SHP77 treated with DMSO at 0.1 percent for 48 hours (cell line): ENCODE data around the gene S100PBP.

Source experiments
- DNase-seq: peaks from one replicate; lab custom pipeline; 2025; lab: John Stamatoyannopoulos, UW

S100PBP gene

DNA sequence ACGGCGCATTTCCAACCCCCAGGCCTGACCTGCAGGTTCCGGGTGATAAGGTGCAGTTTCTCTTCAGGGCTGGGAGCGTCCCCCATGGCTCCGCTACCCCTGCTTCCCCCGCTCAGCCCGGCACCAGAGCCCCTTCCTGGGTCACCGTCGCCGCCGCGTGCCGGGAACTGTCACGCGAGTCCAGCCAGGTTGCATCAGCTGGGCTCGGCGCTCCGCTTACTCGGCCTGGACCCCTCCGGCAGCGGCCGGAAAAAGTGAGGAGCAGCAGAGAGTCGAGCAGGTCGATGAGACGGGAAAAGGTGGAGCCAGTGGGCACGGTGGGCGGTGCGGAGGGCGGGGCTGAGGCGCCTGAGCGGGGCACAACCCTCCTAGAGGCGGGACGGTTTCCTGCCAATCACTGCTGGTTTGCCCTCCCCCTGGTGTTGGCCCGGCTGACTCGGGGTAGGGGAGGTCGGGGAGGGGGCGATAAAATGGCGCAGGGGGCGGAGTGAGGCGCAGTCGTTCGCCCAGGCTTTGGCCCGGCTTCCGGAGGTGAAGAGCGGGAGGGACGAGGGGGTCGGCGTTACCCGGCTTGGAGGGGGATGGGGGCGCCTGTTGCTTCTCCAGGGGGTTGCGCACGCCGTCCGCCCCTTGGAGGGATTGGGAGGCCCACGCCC lies at the start of gene S100PBP, which contains the start of gene YARS1:
S100PBP (plus strand) TSS at position 495 of the 656 bp plus-strand sequence. CDS start 8,447 bp downstream, outside the sequence.
YARS1 (minus strand) TSS at position 200 of the 656 bp plus-strand sequence; CDS start at position 86, 114 bp downstream.
- DNase-seq, result peak; percentile 94

DNA sequence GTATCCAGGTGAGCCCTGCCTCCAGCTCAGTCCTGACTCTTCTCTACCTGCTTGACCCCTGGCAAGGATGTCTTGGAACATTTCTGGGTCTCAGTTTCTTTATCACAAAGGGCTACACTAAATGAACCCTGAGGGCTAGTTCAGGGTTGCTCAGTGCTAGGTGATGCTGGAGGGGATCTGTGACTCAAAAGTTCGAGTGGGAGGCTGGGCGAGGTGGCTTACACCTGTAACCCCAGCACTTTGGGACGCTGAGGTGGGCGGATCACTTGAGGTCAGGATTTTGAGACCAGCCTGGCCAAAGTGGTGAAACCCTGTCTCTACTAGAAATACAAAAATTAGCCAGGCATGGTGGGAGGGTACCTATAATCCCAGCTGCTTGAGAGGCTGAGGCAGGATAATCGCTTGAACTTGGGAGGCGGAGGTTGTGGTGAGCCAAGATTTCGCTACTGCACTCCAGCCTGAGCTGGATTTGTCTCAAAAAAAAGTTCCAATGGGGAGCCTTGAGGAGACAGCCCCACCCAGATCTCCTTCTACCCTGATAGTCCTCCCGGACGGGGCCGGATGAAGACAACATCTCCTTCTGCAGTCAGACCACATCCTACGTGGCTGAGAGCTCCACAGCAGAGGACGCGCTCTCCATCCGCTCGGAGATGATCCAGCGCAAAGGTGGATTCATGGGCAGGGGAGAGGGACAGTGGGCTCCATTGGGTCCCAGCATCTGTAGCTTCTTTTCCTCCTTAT lies 49.2 kb upstream of the S100PBP start:
- no peak for DNase-seq

DNA sequence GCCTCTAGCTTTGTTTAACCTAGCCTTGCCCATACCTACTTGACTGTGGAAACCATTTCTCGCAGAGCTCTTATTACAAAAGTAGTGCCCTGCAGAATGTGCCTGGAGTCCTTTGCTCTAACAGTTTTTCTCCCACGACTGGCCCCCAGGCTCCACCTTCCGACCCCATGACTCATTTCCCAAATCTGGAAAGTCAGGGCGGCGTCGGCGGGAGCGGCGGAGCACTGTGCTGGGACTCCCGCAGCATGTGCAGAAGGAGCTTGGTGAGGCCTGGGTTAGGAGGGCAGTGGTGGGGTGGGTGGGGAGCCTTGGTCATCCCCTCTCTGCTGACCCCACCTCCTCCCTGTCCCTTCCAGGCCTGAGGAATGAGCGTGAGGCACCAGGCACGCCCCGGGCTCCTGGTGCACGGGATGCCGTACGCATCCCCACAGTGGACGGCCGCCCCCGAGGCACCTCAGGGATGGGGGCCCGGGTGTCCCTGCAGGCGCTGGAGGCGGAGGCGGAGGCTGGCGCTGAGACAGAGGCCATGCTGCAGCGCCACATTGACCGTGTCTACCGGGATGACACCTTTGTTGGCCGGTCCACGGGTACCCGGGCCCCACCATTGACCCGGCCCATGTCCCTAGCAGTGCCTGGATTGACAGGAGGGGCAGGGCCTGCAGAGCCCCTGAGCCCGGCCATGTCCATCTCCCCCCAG lies 47.8 kb upstream of the S100PBP start:
- no peak for DNase-seq

DNA sequence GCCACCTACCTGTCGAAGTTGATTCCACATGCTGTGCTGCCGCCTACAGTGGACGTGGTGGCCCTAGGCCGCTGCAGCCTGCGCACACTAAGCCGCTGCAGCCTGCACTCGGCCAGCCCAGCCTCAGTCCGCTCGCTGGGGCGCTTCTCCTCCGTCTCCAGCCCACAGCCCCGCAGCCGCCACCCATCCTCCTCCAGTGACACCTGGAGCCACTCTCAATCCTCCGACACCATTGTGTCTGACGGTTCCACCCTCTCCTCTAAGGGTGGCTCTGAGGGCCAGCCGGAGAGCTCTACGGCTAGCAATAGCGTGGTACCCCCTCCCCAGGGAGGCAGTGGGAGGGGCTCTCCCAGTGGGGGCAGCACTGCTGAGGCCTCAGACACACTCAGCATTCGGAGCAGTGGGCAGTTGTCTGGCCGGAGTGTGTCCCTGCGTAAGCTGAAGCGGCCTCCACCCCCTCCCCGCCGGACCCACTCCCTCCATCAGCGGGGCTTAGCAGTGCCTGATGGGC lies 47.2 kb upstream of the S100PBP start:
- DNase-seq, result no peak

DNA sequence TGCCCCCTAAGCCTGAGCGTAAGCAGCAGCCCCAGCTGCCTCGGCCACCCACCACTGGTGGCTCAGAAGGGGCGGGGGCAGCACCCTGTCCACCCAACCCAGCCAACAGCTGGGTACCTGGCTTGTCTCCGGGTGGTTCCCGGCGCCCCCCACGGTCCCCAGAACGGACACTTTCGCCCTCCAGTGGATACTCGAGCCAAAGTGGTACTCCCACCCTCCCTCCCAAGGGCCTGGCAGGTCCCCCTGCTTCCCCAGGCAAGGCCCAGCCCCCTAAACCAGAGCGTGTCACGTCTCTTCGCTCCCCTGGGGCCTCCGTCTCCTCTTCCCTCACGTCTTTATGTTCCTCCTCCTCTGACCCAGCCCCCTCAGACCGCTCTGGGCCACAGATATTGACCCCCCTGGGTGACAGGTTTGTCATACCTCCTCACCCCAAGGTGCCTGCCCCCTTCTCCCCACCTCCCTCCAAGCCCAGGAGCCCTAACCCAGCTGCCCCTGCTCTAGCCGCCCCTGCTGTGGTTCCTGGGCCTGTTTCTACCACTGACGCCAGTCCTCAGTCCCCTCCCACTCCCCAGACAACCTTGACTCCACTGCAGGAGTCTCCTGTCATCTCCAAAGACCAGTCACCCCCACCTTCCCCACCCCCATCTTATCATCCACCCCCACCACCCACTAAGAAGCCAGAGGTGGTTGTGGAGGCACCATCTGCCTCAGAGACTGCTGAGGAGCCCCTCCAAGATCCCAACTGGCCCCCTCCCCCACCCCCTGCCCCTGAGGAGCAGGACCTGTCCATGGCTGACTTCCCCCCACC lies 46.5 kb upstream of the S100PBP start:
- DNase-seq, result no peak

DNA sequence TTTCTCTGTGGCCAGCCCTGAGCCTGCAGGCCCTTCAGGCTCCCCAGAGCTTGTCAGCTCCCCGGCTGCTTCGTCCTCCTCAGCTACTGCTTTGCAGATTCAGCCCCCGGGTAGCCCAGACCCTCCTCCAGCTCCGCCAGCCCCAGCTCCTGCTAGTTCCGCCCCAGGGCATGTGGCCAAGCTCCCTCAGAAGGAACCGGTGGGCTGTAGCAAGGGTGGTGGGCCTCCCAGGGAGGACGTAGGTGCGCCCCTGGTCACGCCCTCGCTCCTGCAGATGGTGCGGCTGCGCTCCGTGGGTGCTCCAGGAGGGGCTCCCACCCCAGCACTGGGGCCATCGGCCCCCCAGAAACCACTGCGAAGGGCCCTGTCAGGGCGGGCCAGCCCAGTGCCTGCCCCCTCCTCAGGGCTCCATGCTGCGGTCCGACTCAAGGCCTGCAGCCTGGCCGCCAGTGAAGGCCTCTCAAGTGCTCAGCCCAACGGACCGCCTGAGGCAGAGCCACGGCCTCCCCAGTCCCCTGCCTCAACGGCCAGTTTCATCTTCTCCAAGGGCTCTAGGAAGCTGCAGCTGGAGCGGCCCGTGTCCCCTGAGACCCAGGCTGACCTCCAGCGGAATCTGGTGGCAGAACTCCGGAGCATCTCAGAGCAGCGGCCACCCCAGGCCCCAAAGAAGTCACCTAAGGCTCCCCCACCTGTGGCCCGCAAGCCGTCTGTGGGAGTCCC lies 45.7 kb upstream of the S100PBP start:
- DNase-seq, result no peak

DNA sequence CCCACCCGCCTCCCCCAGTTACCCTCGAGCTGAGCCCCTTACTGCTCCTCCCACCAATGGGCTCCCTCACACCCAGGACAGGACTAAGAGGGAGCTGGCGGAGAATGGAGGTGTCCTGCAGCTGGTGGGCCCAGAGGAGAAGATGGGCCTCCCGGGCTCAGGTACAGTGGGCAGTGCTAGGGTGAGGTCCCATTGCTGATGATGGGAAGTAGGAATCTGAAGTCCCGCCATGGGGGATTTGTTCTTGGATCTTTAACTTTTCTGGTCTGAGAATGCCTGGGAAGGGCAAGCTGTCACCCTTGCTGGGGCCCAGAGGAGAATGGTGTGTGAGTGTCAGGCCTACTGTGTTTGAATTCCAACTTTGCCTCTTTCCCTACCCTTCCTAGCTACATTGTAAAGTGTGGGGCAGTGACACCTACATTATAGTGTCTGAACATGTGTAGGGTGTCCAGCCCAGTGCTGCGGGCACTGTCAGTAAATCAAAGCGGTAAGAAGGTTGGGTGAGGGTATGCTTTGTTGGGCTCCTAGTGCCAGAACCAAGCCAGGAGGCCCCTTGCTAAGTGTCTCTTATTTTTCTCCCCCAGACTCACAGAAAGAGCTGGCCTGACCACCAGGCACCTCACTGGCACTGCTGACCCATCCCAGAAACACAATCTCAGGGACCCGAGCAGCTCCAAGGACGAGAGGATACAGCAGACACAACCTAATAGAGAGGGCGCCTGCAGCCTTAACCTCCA lies 45.0 kb upstream of the S100PBP start:
- DNase-seq, result no peak

DNA sequence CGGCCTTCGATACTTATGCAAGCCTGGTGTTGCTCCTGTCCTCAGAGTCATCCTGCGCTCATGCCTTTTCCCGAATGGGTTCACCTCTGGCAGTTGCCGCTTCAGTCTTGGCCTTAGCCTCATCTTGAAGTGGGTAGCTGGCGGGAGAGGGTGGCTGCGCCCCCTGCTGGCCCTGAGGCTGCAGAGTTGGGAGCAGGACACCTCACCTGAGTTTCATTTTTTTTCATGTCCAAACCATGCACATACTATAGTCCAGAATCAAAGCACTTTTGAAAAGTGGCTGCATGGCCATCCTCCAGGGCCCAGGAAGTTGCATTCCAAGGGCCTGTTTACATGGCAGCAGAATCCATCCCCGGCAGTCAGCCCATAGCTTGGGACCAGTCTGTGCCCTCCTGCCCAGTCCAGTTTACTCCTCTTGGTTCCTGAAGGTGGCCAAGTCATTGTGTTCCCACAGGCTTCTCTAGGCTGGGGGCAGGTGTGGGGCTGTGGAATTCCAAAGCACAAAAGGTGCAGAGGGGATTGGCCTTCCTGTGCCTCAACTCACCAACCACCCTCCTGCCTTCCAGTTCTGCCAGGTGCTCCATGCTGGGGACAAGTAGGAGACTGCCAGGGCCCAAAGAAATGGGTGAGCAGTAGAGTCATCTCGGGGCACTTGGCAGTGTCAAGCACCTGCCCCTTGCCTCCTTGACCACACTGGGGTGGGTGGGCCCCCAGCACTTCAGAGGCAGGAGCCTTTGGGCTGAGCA lies 44.3 kb upstream of the S100PBP start:
- peak; percentile 27 for DNase-seq

DNA sequence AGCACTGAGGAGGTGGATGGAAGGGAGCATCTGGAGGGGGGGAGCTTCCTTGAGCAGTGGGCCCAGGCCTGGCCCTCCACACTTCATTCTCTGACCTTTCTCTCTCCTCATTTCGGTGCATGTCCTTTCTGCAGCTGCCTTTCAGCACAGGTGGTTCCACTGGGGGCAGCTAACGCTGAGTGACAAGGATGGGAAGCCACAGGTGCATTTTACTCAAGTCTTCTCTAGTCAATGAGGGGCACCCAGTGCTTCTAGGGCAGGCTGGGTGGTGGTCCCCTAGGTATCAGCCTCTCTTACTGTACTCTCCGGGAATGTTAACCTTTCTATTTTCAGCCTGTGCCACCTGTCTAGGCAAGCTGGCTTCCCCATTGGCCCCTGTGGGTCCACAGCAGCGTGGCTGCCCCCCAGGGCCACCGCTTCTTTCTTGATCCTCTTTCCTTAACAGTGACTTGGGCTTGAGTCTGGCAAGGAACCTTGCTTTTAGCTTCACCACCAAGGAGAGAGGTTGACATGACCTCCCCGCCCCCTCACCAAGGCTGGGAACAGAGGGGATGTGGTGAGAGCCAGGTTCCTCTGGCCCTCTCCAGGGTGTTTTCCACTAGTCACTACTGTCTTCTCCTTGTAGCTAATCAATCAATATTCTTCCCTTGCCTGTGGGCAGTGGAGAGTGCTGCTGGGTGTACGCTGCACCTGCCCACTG lies 43.5 kb upstream of the S100PBP start:
- no peak for DNase-seq

DNA sequence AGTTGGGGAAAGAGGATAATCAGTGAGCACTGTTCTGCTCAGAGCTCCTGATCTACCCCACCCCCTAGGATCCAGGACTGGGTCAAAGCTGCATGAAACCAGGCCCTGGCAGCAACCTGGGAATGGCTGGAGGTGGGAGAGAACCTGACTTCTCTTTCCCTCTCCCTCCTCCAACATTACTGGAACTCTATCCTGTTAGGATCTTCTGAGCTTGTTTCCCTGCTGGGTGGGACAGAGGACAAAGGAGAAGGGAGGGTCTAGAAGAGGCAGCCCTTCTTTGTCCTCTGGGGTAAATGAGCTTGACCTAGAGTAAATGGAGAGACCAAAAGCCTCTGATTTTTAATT lies 43.0 kb upstream of the S100PBP start:
- DNase-seq, result no peak

DNA sequence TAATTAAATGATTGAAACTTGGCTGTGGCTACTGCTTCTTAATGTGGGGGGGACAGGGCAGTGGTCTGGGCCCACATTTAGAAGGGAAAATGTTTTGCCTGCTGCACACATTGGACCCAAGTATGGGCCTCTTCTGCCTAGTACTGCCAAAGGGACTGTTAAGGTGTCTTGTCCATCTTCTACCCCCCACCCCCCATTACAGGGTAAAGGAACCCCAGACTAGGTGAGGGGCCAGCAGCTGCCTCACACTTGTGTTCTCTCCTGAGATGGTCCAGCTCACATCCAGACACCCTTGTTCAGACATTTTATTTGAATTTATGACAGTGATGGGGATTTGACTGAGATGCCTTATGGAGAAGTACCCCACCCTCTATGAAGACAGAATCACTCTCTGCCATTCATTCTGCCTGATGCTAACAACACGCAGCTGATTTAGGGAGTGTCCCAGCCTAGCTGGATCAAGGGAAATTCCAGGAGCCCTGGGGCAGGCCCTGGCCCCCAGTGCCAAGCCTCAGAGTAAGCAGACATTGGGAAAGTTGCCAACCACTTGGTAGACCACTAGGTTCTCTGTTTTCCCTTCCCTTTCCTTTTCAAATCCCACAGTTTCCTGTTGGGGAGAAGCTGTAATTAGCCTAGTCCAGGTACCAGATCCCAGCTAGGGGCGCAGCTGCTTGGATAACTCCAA lies 42.4 kb upstream of the S100PBP start:
- no peak for DNase-seq

DNA sequence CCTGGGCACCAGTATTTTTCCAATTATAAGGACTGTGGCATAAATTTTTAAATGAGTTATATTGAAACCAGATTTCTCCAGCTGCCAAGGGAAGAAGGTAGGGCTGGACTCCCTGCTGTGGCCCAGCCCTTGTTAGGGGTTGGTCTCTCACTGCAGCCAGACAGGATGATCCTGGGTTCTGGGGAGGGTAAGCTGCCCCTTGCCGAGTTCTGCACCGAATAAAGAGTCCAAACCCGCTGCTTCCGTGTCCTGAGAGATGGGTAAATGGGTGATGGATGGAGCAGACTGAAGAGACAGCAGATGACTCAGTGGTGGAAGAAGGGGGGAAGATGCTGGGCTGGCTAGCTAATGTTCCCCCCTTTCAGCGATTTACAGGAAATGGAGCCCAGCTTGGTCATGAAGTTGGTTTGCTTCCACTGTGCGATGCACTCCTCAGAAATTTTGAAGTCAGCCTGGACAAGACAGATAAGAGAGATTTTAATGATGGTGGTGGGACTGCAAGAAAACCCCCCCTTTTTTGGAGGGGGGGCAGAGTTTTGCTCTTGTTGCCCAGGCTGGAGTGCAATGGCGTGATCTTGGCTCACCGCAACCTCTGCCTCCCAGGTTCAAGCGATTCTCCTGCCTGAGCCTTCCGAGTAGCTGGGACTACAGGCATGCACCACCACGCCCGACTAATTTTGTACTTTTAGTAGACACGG lies 41.7 kb upstream of the S100PBP start:
- no peak for DNase-seq

DNA sequence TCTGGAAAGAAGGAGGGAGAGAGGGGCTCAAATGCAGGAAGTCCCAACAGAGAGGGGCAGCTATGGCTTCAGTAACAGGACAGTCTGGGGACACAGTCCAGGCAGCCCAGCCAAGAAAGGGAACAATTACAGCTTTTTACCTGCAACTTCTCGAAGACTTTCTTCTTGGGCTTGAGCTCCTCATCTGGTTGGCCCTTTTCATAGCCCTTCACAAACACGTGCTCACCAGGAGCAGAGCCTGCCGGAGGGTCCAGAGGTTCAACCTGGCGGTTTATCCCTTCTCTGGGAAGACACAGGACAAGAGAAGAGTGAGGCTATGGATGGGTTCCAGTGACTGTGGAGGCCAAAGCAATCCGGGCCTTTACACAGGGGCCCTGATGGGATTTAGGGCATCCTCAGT lies 38.2 kb upstream of the S100PBP start:
- DNase-seq, result no peak

DNA sequence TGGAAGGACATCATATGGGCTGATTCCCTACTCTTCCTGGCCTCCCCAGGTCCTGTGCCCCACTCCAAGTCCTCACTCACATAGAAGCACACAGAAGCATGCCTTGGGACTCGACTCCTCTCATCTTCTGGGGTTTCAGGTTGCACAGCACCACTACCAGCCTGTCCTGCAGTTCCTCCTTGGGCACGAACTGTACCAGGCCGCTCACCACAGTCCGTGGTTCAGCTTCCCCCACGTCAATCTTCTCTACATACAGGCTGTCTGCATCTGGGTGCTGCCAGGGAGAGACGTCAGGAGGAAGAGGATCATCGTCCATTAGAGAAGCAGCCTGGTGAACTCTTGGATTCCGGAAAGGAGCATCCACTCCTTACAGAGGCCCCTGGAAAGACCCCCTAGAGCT lies 37.4 kb upstream of the S100PBP start:
- no peak for DNase-seq

DNA sequence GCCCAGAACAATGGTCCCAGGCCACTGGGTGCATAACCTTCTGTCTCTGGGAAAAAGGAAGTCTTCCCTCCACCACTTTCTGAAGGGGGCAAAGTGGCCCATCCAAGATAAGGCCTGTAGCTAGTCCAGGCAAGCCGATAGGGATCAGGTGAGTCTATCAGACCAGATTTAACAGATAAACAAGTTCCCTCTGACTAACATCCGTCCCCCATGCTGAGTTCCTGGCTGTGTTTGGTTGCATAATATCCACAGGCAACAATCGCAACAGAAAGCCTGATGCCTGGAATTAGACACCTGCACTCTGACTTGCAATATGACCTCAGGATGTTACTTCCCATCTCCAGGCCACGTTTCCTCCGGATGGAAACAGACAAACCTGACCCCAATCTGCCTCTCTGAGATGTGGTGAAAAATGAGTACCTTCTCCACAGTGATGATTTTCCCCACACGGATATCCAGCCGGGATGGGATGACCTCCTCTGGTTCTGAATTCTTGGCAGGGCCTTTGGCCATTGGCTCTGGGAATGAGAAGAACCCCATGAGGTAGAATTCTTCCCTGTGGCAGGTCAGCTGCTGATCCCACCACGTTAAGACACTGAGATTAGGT lies 36.7 kb upstream of the S100PBP start:
- DNase-seq, result no peak

DNA sequence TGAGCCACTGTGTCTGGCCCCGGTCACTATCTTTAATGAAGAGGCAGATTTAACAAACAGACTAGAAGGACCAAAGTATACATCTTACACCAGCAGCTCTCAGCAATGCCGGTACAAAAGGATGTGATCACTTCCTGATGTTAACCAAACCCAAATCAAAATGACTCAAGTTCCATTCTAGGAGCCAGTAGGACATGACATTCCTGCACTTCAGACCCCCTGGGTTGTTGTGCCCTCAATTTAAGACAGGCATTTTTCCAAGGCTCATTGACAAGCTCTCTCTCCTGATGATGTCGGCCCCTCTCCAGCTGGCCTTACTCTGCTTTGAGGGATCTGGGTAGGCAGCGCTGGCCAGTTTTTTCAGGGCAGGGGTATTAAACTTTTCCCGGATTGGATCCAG lies 35.4 kb upstream of the S100PBP start:
- no peak for DNase-seq

DNA sequence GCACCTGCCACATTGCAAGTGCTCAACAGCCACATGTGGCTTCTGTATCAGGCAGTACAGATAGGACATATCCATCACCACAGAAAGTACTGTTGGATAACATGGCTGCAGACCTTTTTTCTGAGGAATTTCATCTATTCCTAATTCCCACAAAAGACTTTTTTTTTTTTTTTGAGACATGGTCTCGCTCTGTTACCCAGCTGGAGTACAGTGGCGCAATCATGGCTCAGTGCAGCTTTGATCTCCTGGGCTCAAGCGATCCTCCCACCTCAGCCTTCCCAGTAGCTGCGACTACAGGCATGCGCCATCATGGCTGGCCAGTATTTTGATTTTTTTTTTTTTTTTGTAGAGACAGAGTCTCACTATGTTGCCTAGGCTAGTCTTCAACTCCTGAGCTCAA lies 33.6 kb upstream of the S100PBP start:
- DNase-seq, result no peak

DNA sequence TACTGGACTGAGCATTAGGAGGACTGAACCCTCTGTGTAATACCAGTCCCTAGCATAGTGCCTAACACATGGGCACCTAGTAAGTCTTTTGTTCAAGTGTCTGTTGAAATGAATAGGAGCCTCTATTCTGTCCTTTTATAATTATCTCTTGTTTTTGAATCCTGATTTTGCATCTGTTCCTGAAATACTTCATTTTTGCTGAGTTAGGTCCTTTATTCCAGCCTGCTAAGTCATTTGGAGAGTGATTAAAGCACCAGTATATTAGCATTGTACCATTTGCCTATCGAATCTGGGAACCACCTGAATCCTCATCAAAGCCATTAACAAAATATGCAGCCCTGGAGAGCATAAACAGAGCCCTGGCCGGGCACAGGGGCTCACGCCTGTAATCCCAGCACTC lies 32.6 kb upstream of the S100PBP start:
- DNase-seq, result no peak
